ENCODE data around the gene THYN1.

The THYN1 gene

GRCh38 chr11:134246100-134246499 lies 7.1 kb downstream of the THYN1 start:
- no peak for DNase-seq

- DNase-seq: no peak
These were observed 7.7 kb downstream of the THYN1 start for GRCh38 chr11:134245434-134245833.

DNA sequence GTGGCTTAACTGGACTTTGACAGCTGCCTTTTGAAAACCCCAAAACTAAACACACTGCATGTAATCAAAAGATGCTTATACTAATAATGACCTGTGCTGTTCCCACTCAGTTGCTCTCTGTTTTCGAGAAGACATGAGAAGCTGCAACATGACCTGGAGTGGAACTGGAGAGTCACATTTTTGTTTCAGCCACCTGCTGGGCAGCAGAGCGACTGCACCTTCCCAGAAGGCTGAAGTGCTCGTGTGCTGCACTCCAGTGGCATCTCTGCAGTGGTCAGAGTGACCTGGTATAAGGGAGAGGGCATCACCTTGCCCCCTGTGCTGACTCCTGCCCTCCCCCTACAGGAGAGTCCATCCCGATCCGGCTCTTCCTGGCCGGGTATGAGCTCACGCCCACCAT lies 8.6 kb downstream of the THYN1 start:
- DNase-seq: no peak

DNA sequence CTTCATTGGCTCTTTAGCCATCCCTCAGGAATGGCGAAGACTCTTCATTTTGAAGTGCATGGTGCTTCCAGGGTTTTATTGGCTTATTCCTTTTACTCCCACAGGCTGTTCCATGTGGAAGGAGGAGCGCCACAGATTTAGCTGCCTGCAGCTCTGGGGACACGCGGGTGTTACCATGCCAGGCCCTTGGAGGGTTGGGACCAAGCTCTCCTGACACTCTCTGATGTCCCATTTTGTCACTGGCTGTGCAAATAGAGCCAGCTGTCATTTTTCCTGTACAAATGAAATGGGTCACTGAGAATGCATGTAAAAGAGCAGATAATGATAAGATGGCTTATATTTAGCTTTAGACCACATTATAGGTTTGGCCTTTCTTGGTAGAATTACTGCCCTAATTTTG lies 9.2 kb downstream of the THYN1 start:
- DNase-seq: no peak

DNA sequence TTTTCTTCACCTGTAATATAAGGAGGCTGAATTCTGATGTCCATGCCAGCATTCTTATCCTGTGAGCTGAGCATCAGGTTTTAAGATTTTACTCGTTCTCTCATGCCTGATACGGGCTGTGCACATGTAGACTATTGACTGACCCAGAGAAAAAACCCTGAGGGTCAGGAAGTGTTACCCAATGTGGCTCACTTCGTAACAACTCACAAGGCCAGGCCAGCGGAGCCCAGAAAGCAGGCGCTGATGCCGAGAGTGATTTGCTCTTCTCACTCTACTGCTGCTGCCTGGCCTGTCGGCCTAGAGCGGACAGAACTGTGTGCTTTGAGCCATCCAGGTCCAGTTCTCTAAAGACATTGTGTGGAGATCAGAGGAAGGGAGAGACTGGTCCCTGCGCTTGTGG lies 10.8 kb downstream of the THYN1 start:
- no peak for DNase-seq

DNA sequence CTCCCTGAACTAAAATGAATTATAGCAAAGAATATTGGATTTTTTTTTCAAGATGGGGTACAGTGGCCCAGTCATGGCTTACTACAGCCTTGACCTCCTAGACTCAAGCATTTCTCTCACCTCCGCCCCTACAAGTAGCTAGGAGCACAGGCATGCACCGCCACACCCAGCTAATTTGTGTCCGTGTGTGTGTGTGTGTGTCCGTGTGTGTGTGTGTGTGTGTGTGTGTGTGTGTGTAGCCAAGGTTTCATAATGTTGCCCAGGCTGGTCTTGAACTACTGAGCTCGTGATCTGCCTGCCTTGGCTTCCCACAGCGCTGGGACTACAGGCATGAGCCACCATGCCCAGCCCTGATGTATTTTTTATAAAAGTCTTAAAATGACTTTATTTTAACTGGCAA lies 12.6 kb downstream of the THYN1 start:
- no peak for DNase-seq

- DNase-seq: no peak
These were observed 14.2 kb downstream of the THYN1 start for GRCh38 chr11:134238956-134239355.

DNA sequence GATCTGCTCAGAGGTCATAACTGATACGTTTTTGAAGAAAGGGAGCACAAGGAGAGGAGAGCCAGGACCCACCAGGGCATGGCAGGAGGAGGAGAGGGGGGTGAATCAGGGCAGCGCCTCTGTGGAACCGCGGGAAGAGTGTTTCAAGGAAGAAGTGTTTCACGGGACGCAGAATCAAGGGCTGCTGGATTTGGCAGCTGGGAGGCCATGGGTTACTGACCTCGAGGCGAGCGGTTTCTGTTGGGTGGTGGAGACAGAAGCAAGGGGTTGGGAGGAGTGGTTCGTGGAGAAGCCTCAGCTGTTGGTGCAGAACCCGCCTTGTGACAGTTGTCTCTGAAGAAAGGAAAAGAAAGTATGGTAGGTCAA lies 15.6 kb downstream of the THYN1 start:
- DNase-seq: no peak

DNA sequence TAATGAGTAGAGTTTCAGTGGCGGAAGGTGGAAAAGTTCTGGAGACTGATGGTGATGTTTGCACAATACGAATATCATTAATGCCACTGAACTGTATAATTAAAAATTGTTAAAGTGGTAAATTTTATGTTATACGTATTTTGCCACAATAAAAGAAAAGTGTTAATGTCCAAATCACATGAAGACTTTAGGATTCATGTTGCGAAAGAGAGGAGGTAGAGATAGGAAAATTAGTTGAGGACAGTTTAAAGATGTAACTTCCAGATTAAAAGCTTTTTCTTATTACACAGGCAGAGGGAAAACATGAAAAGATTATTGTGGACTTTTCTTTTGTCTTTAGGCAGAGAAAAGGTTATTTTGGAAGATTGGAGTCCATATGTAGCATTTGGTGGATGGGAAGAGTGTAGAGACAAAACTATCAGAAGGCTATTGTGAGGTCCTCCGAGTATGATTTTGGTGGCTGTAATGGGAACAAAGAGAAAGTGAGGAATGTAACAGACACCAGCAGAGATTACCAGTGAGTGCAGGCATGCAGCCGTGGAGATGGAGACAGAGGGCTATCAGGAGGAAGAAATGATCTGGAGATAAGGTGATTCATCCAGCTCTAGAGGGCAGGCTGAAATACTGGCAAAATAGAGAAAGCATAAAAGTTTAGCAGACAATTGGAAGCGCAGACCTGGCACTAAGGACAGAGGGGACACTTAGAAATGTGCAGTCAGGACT lies 16.2 kb downstream of the THYN1 start:
- DNase-seq: no peak

GRCh38 chr11:134235399-134235798 lies 17.8 kb downstream of the THYN1 start:
- no peak for DNase-seq

GRCh38 chr11:134233729-134234179 lies 19.4 kb downstream of the THYN1 start:
- DNase-seq: no peak

DNA sequence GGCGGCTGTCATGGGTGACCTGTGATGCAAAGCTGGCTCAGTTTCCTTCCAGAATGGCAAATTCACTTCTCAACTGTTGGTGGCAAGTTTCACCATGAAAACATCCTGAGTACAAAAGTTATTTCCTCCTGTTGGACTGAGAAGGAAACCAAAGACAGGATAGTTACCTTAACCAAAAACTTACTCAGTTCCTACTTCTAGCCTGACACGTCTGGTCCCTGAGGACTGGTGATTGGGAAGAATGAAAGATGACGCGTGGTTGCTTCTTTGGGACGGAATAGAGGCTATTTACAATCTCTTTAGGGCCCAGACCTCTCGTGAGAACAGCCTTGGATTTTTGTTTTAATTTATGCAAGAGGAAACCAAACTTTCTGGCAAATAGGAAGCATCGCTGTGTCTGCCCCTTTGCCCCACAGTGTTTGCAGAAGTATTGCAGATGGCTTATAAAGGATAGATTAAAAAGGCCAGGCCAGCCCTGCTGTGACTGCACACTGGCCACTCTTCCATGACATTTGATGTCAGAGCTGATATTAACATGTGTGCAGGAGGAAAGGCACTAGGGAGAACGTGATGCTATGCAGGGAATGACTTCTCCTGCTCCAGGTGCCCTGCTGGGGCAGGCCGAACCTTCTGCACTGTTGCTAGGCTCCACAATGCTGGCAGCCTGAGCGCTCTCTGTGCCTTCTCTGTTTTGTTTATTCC lies 21.0 kb downstream of the THYN1 start:
- DNase-seq: peak; percentile 19

DNA sequence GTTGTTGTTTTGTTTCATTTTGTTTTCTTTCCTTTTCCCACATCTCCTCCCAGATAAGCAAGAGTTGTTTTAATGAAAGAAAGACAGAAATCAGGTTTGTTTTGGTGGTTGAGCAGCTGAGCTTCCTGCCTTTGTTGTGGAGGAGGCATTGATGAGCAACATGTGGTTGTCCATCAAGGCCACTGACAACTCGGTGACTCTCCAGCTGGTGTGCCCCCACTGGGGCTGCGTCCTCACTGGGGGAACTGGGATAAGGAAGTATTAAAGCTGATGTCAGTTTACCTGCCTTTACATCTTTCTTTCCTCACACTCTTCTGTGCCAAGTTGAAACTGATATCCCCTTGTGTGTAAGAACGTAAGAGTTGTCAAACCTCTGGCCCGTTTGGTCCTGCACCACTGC lies 22.8 kb downstream of the THYN1 start:
- DNase-seq: no peak

DNA sequence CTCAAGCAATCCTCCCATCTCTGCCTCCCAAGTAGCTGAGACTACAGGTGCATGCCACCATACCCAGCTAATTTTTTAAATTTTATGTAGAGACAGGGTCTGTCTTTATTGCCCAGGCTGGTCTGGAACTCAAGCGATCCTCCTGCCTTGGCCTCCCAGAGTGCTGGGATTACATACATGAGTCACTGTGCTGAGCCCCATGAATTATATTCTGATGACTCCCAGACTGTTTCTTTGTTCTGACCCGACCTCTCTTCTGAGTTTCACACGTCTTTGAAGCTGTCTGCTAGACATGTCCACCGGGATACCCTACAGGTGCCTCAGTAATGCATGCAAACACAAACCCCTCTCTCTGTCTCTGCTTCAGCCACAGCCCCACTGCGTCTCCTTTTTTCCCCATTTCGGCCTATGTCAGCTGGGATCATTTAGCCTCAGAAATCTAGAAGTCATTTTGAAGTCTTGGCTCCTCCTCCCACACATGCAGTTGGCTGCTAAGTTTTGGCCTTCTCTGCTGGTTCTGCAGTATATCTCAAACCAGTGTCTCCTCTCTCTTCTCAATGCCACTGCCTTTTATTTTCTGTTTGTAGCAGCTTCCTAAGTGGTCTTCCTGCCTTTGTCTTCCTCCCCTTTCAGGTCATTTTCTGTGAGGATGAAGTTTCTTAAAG lies 23.9 kb downstream of the THYN1 start:
- no peak for DNase-seq

DNA sequence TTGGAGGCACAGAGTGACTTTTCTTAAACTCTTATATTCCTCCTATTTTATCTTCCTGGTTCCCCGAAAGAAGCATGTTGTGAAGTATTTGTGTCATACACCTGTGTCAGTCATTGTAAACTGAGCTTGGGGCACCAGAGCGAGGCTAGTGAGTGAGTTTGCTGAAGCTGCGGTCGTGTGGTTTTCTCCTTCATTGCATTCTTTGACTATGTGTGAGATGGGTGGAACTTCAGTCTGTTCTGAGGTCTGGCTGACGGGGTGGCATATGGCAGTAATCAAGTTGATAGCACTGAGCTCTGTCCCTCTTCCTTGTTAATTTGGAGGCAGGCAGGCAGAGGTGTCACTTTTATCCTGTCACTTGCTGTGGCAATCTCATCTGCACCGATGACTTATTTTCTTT lies 24.5 kb downstream of the THYN1 start:
- no peak for DNase-seq

DNA sequence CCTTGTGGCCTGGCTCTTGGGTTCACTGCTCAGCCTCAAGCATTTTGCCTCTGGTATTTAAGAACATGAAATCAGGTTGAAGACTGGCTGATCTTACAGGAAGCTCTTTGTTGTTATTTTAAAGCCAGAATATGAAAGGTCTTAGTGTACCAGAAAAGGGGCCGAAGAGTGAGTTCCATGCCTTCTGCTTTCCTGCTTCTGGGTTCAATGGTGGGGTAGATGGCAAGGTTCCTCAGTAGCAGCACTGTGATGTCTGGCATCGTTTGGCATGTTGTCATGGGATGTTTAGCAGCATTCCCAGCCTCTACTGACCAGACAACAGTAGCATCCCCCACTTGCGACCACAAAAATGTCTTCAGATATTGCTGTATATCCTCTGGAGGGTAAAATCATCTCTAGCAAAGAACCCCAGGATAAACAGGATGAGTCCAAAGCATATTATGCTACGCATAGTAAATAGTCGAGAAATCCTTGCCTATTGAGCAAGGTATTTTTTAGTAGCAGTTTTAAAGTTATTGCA lies 26.3 kb downstream of the THYN1 start:
- DNase-seq: no peak

- peak; percentile 57 for DNase-seq
These were observed 28.2 kb downstream of the THYN1 start for GRCh38 chr11:134224710-134225664.

DNA sequence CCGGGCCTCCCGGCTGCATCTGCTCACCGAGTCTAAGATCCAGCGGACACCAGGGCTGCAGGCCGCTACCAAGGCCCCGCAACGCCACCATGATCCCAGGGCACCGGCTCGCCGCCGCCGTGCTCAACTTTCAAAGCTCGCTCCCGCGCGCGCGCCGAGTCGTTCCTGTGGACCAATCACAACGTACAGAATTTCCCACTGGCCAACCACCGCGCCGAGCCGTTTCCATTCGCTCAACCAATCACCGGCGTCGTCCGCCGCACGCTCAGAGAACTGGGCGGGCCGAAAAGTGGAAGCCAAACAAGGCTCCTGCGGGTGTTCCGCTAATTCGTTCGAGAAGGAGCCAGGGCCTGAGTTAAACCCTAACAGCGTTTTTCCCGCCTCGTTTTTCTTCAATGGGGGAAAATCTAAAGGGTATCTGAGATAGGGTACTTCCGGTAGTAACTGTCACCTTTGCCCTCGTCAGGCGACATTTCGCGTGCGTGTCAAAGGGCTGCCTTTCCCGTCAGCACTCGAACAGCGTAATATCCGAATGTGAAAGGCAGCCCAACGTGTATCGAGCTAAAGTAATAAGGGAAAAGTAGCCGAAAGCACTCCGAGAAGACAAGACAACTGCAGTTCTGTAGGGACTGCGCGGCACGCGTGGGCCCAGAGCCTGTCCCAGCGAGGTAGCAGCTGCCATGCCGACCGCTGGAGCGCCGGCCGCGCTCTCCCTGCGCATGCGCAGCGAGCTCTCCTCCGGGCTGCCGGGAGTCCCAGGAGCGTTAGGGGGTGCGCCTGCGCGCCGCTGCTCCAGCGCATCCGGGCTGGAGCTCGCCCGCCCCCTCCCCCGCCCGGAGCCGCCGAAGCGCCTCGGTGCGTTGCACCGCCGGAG lies 29.1 kb downstream of the THYN1 start, which contains the start of the genes NCAPD3 and VPS26B:
NCAPD3 (minus strand) TSS at position 132 of the 874 bp plus-strand sequence; CDS start at position 91, 41 bp downstream.
VPS26B (plus strand) TSS at position 836 of the 874 bp plus-strand sequence. CDS start 452 bp downstream, outside the sequence.
- peak; percentile 97 for DNase-seq

DNA sequence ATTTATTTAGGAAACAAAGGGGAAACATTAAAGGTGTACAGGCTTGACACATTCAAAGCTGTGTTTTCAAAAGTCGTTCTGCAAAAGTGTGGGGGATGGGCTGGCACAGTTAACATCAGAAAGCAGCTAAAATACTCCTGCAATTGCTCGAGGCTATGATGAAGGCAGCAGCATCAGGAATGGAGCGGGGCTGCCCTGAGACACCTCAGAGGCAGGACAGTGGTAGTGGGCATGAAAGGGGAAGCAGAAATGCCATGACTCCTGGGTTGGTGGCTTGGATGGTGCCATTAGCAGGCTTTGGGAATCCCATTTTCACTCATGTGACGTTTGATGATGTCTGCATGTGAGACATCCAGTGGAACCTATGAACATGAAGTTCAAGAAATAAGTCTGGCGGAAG lies 30.0 kb downstream of the THYN1 start:
- DNase-seq: peak; percentile 44

DNA sequence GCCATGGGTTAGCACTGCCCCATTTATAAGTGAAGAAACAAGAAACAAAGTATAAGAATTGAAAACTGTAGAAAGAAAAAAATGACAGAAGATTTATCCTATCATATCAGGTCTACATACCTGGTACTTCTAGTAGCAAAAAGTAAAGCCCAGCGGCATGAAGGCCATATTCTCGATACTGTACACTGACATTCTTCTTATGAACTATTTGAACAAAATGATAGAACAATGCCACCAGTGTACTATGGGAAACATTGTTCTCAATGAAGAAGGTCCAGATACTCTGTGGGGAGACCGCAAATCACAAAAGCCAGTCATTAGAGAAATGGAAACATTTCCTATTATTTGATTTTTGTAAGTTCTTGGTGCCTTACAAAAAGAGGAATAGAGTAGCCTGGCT lies 36.3 kb downstream of the THYN1 start:
- no peak for DNase-seq

DNA sequence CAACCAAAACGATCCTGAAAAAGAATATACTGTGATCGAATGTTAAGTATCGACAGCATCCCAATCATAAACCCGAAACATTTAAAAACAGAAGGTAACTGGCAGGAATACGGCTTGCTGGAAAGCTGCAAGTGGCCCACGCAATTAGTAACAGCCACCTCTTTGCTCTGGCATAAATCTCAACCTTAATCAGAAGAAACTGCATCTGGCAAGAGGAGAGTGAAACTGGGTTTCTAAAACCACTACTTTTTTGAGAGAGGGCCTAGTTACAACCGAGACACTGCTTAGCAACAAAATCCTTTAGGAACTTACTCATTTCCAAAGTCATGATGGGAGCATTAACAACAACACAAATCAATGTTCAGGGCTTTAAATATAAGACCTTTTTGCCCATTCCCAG lies 37.3 kb downstream of the THYN1 start:
- no peak for DNase-seq

Measured in inflammatory macrophage treated with lipopolysaccharide for 4 hours (primary cell).